ENCODE data around the gene MAP1LC3B. TPM values are rescaled to one million over a fixed set of nuclear protein-coding genes. Genes with fewer than 3 reads are reported as not detected.

MAP1LC3B gene
- total and polyA plus RNA-seq, 2 donors (not counting 1 experiment from before 2014, with no cell fraction given) = 72.7 to 75.8 TPM

DNA sequence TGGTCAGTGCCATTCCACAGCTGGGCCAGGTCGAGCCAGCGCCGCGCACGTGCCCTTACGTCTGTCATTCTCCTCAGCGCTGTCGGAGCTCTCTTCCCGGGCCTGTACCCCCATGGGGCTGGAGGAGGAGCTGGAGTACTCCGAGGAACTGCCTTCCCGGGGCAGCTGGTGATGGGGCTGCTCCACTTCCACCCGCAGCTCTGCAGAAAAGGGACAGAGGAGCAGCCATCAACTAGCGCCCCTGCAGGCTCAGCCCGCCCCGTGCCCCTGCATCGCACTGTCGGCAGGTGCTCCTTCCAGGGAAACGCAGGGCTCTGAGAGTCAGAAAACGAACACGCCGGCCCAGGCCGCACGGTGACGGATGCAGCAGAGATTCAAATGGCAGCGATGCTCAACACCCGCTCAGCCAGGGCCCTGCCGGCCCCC lies 20.9 kb downstream of the MAP1LC3B start:
- ChIA-PET POLR2A (interaction anchor here (0.5 kb wide), 1 partner anchor 353 kb away, joined by 3 read pairs; the partner anchor contains the start of gene KLHDC4), CTCF (interaction anchor here (0.6 to 1.5 kb wide), 2 partner anchors 222 to 355 kb away, joined by 3 read pairs; no protein-coding TSS in a partner anchor)
- no peaks in the 10 kb centered on the region for H3K9me3 Mint-ChIP-seq (ENCODE audit: insufficient read depth)
- Histone ChIP-seq H4K20me1 (ENCODE audit: control insufficient read depth, insufficient read depth, low read length, poor library complexity, severe bottlenecking) (no peaks in the 10 kb centered on the region), H3K27ac (ENCODE audit: low read length in 2 of 2) (no peak overlapping the region), H3K27me3 (replicated peaks in 1 of 4; ENCODE audit: control extremely low read depth in 1 of 4, control insufficient read depth in 3 of 4, insufficient read depth in 4 of 4, low read length in 3 of 4) (peaks cover 0 to 3% (median 0%) of the 10 kb centered on the region in 4 experiments), H3K9ac (ENCODE audit: low read length) (no peak overlapping the region), H3K4me1 (ENCODE audit: control insufficient read depth in 2 of 2, insufficient read depth in 2 of 2, low read length in 2 of 2) (no peaks in the 10 kb centered on the region), H3K79me2 (ENCODE audit: control insufficient read depth, insufficient read depth, low read length) (no peaks in the 10 kb centered on the region), H3K4me2 (replicated peaks; ENCODE audit: low read depth, low read length, poor library complexity, severe bottlenecking) (no peak overlapping the region), H3K36me3 (replicated peaks in 1 of 2; ENCODE audit: control extremely low read depth in 1 of 2, control insufficient read depth in 1 of 2, extremely low read depth in 1 of 2, insufficient read depth in 2 of 2, low read length in 1 of 2) (no peaks in the 10 kb centered on the region), H2AFZ (ENCODE audit: insufficient read depth, low read depth, low read length, poor library complexity, severe bottlenecking) (no peak overlapping the region), H3K9me3 (ENCODE audit: control extremely low read depth in 1 of 3, control insufficient read depth in 2 of 3, insufficient read depth in 1 of 3, low read length in 2 of 3) (no peaks in the 10 kb centered on the region), H3K4me3 (ENCODE audit: control extremely low read depth in 1 of 5, extremely low read depth in 1 of 5, insufficient read depth in 1 of 5, low read depth in 2 of 5, low read length in 4 of 5) (no peak overlapping the region)
- no peak overlapping the region for H3K4me3 Mint-ChIP-seq
- no peaks in the 10 kb centered on the region for H3K4me1 Mint-ChIP-seq
- TF ChIP-seq, protein P1, sequence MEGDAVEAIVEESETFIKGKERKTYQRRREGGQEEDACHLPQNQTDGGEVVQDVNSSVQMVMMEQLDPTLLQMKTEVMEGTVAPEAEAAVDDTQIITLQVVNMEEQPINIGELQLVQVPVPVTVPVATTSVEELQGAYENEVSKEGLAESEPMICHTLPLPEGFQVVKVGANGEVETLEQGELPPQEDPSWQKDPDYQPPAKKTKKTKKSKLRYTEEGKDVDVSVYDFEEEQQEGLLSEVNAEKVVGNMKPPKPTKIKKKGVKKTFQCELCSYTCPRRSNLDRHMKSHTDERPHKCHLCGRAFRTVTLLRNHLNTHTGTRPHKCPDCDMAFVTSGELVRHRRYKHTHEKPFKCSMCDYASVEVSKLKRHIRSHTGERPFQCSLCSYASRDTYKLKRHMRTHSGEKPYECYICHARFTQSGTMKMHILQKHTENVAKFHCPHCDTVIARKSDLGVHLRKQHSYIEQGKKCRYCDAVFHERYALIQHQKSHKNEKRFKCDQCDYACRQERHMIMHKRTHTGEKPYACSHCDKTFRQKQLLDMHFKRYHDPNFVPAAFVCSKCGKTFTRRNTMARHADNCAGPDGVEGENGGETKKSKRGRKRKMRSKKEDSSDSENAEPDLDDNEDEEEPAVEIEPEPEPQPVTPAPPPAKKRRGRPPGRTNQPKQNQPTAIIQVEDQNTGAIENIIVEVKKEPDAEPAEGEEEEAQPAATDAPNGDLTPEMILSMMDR (IDR thresholded peaks at IDR 0.05) = no peak
- no peak for TF ChIP-seq EZH2 (IDR thresholded peaks at IDR 0.05; ENCODE audit: borderline replicate concordance, insufficient read depth, low read depth, low read length, poor library complexity, severe bottlenecking)
- intact Hi-C loops (cut with micrococcal nuclease) = no loop called here
- no peaks in the 10 kb centered on the region for H3K27me3 Mint-ChIP-seq
- ATAC-seq (ENCODE audit: low read depth) (no peak), DNase-seq (no peak)
- H3K27ac Mint-ChIP-seq = no peak overlapping the region
- 95% methylated on average over 27 of the region's 27 CpGs for WGBS (ENCODE audit: insufficient coverage)

DNA sequence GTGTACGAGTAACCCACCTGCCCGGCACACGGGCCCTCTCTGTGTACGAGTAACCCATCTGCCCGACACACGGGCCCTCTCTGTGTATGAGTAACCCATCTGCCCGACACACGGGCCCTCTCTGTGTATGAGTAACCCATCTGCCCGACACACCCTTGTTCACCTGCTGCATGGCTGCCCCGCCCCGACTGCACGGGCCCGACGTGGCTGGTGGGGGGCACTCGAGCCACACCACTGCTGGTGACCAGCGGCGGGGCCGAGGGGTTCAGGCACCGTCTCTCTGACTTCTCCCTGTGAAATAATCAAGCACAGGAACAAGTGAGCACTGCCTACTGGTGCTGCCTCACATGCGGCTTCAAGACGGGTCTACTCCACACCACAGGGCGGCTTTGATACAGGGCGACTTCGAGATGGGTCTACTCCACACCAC lies 22.1 kb downstream of the MAP1LC3B start:
- H3K4me1 ChIP-seq (ENCODE audit: control insufficient read depth in 2 of 2, insufficient read depth in 2 of 2, low read length in 2 of 2) = no peaks in the 10 kb centered on the region
- WGBS (ENCODE audit: insufficient coverage) = 73% methylated on average over 24 of the region's 24 CpGs
- H2AFZ ChIP-seq (ENCODE audit: insufficient read depth, low read depth, low read length, poor library complexity, severe bottlenecking) = no peak overlapping the region
- intact Hi-C loops (cut with micrococcal nuclease) = no loop called here
- DNase-seq (no peak), ATAC-seq (ENCODE audit: low read depth) (no peak)
- H3K9ac ChIP-seq (ENCODE audit: low read length) = no peak overlapping the region
- no peaks in the 10 kb centered on the region for H3K9me3 ChIP-seq (ENCODE audit: control extremely low read depth in 1 of 3, control insufficient read depth in 2 of 3, insufficient read depth in 1 of 3, low read length in 2 of 3)
- no peak overlapping the region for H3K4me2 ChIP-seq (replicated peaks; ENCODE audit: low read depth, low read length, poor library complexity, severe bottlenecking)
- H3K79me2 ChIP-seq (ENCODE audit: control insufficient read depth, insufficient read depth, low read length) = no peaks in the 10 kb centered on the region
- Mint-ChIP-seq H3K27ac (no peak overlapping the region), H3K4me1 (no peaks in the 10 kb centered on the region), H3K4me3 (no peak overlapping the region), H3K27me3 (no peaks in the 10 kb centered on the region), H3K9me3 (ENCODE audit: insufficient read depth) (no peaks in the 10 kb centered on the region)
- H3K4me3 ChIP-seq (ENCODE audit: control extremely low read depth in 1 of 5, extremely low read depth in 1 of 5, insufficient read depth in 1 of 5, low read depth in 2 of 5, low read length in 4 of 5) = no peak overlapping the region
- H4K20me1 ChIP-seq (ENCODE audit: control insufficient read depth, insufficient read depth, low read length, poor library complexity, severe bottlenecking) = no peaks in the 10 kb centered on the region
- peaks cover 0 to 3% (median 0%) of the 10 kb centered on the region in 4 experiments for H3K27me3 ChIP-seq (replicated peaks in 1 of 4; ENCODE audit: control extremely low read depth in 1 of 4, control insufficient read depth in 3 of 4, insufficient read depth in 4 of 4, low read length in 3 of 4)
- TF ChIP-seq, protein P1 (IDR thresholded peaks at IDR 0.05) = no peak
- no peak for TF ChIP-seq EZH2 (IDR thresholded peaks at IDR 0.05; ENCODE audit: borderline replicate concordance, insufficient read depth, low read depth, low read length, poor library complexity, severe bottlenecking)
- no peak overlapping the region for H3K27ac ChIP-seq (ENCODE audit: low read length in 2 of 2)
- CTCF ChIA-PET = no interaction called here
- H3K36me3 ChIP-seq (replicated peaks in 1 of 2; ENCODE audit: control extremely low read depth in 1 of 2, control insufficient read depth in 1 of 2, extremely low read depth in 1 of 2, insufficient read depth in 2 of 2, low read length in 1 of 2) = no peaks in the 10 kb centered on the region
- POLR2A ChIA-PET = no interaction called here

All from B cell (primary cell).